ENCODE results near the gene RASGEF1C.

RASGEF1C gene

DNA sequence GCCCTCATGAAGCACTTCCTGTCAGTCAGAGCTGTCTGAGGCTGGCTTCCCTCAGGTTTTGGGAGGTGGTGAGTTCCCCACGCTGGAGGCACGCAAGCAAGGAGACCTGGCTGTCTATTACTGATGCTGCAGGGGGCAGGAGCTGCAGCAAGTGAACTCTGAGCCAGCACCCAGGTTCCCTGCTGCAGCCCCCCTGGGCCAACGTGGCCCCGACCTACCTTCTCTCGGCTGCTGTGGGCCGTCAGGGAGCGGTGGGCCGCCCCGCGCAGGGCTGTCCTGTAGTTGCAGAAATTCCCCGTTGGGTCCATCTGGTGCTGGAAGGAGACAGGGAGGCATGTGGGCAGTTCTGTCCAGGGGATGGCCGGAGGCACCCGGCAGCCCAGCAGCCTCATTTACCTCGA lies 90.6 kb downstream of the RASGEF1C start:
- no peak for DNase-seq

DNA sequence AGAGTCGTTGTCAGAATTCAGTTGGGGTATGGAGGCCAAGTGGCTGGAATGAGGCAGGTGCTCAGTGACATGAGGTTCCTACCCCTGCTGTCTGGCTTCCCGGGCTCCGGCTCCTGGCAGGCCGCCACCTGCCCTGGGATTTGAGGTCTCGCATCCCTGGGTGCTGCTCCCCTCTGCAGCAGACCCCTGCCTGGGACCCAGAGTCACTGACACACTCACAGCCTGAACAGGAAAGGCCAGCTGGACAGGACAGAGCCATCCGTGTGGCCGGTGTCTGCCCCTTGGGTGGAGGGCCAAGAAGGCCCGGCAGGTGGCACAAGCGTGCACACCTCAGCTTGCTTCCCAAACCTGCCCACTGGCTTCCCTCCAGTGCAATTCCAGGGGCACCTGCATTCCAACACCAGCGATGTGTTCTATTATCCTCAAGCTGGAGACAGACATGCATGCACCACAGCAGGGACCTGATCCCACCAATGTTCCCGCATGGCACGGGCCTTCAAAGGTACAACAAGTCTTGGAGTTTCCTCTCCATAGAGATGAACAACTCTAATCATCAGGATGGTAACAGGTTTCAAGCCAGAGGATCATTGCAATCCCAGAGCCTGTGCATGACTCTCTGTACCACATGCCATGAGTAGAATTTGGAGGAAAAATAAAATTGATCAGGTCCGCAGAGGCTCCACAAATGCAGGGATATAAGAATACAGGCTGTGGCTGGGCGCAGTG lies 91.8 kb downstream of the RASGEF1C start:
- DNase-seq: no peak

DNA sequence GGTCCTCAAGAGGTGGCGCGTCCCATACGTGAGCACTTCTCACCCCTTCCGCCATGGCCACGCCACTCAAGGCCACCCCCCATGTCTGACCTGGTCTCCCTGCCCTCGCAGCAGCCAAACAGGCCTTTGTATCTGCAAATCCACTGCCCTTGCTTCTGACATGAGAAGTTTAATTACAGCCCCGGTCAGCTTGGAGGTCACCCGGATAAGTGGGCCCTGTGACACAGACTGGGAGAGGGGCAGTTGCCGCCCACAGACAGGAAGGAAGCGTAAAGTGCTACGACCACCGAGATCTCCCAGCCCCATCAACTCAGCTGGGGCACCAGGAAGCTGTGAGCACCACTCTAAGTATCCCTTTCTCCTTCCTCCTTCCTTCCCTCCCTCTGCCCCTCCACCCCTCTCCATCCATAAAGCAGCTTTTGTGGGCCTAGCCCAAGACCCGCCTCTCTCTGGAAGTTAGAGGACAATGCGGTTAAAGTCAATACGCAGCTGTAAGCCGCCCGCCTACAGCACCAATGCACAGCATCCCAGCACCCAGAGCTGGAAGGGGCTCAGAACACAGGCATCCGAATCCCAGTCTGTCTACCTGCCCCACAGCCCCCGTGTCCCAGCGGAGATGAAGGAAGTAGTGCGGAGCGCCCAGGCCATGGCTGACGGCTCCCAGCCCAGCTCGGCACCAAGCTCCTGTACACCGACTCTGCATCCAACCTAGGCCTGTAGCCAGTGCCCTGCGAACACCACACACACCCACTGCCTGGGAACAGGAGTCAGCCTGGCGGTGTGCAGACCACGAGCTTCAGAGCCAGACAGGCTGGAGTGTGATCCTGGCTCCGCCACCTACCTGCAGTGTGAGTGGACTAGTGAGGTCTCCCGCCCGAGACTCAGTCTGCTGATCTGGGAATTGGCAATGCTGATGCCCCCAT lies 92.7 kb downstream of the RASGEF1C start:
- no peak for DNase-seq

DNA sequence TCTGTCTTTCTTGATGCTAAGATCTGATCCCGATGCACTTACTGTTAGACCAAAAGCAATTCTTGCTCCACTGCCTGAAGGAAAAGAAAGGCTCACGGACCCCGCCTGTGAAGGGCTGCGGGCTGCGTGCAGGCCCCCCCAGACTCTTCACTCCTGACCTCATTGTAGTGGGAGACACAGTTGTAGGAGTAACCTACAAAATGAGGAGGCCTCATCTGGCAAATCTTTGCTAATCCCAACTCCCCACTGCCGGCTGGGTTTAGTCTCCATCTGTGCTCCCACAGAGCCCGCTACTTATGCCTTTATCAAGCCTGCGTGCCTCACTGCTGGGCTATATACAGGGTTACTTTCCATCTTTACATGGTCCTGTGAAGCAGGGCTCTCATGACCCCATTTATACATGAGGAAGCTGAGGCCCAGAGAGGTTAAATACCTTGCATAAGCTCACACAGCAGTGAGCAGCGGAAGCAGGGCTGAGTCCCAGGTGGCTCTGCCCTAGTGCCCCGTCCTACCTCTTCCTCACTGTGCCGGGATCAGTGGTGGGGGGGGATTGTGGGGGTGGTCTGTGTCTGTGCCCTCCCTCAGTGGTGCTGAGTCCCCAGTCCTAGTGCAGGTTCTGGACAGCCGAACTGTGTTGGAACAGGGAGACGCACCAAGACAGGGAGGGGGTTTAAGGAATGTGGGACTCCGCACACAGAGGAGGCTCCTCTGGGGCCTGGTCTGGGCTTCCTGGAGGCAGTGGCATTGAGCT lies 93.5 kb downstream of the RASGEF1C start:
- DNase-seq: no peak

DNA sequence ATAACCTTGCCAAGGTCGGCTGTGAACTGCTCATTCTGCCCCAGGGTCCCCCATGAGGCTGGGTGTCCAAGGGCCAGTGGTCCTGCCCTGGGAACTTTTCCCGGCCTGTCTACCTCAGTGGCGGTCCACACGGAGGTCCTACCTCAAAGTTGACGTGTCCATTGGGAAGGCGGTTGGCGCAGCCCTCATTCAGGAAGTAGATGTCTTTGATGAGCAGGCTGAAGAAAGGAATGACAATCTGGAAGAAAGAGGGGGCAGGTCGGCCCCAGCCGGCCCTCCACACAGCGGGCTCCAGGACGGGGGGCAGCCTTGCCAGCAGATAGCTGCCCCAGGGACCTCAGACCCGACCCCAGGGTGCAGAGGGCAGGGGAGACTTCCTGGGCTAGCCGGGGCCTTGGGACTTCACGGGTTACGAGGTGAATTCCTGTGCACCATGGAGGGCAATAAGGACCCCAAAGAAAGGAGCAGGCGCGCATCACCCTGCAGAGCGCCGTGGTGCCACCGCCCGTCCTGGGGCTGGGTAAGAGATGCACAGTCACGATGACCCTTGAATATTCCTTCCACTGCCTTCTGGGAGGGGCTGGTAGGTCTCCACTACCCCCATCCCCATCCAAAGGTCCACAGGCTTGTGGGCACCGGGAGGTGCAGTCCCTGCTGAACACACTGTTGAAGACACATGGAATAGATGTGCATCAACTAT lies 94.6 kb downstream of the RASGEF1C start:
- no peak for DNase-seq

DNA sequence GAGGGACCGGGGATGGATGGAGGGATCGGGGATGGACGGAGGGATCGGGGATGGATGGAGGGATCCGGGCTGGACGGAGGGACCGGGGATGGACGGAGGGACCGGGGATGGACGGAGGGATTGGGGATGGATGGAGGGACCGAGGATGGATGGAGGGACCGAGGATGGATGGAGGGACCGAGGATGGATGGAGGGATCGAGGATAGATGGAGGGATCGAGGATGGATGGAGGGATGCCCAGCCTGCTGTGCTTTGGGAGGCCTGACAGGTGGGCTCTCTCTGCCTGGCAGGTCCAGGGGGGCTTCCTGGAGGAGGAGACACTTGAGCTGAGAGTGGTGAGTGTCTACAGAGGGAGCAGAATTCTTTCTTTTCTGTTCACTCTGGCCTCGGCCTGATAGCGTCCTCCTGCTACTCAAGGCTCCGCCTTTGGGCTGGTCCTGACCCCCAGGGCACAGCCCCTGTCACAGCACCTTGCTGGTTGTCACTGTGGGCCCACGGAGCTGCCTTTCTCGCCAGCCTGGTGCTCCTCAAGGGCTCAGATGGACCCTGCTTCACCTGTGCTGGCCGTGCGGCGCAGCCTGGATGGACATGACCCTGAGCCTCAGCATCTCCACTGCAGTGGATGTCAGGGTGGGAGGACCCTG lies 95.2 kb downstream of the RASGEF1C start:
- no peak for DNase-seq

DNA sequence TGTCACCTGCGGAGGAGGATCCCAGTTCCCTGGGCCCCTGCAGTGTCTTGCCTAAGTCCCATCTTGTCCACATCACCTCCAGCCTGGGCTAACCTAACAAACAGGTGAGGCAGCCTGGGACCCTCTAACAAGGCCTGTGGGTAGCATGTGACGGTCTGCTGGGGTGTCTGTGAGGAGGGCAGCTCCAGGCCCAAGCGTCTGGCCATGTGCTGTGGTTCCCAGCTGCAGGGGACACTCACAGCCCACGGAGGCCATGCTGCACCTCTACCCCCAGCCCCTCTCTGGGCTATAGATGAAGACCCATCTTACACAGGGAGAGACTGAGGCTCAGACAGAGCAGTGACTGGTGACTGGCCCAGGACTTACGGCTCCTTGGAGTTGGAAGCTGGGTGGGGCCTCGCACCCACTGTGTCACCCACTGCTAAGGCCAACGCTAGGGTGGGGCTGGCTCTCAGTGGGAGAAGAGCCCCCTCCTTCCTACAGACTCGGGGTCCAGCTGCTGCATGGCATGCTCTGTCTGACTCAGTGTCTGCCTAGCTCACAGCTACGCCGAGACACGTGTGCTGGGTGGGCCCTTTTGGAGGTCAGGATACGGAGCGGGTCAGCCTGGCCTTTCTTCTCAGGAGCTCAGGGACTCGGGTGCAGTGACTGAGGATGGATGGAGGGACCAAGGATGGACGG lies 96.7 kb downstream of the RASGEF1C start:
- DNase-seq: no peak

DNA sequence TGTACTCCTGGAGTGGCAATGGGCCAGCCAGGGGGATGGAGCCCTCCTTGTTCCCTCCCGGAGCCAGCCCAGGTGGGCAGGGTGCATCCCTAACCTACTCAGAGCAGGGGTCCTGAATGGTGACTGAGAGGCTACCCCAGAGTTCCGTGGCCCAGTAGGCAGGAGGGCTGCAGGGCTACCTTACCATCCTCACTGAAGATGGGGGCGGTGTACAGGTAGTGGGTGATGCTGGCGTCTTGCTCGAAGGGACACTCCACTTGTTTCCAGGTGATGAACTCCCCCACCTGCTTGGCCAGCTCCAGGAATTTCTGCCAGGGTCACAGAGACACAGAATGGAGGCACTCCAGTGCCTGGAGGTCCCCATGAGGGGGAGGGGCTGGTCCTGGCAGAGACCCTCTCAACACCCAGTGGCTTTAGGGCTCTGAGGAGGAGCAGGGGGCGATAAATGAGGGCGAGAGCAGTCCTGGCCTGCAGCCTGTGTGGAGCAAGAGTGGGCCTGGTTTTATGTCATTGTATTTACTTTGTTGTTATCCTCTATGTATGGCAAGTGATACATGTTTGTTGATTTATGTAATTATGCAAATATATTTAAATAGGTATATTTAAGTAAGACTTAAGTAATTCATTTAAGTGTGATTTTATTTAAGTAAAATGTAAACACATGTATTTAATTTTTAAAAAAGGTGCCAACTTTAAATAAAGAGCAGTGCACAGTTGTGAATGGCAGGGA lies 97.6 kb downstream of the RASGEF1C start:
- DNase-seq: no peak

DNA sequence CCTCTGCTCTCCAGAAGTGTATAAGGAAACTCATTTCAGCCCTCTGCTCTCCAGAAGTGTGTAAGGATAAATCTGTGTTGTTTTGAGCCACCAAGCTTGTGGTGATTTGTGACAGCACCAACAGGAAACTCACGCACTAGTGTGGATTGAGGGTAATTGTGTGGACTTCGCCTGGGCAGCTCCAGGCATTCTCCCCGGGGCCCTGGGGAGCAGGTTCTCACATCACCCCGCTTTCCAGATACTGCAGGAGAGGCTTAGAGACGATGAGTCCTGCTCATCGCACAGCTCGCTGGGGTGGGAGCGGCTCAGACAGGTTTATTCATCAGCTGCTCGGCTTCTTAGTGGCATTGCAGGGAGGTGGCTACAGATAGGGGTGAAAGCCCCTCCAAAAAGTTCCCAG lies 99.1 kb downstream of the RASGEF1C start:
- no peak for DNase-seq

DNA sequence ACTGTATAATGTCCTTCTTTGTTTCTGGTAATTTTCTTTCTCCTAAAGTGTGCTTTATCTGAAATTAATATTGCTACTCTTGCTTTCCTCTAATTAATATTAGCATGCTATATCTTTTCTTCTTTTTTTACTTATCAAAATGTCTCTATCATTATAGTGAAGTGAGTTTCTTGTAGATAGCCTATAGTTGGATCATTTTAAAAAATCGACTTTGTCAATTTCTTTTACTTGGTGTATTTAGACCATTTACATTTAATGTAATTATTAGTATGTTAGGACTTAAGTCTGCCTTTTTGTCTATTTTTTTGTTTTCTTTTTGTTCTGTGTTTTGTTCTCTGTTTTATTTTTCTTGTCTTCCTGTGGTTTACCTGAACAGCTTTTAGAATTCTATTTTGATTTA lies 102.0 kb downstream of the RASGEF1C start:
- no peak for DNase-seq

DNA sequence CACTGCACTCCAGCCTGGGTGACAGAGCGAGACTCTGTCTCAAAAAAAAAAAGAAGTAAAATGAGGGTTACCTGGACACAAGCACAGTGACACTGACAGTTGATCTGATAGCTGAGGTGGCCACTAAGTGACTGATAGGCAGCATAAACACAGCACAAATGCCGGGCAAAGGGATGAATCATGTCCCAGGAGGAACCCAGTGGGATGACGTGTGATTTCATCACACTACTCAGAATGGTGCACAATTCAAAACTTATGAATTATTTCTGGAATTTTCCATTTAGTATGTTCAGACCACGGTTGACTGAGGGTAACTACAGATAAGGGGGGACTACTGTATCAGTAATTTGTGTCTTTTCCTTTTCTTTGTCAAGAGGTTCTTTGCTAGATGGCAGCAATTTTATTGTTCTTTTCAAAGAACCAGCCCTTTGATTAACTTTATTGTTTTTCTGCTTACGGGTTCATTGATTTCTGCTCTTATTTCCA lies 103.1 kb downstream of the RASGEF1C start:
- no peak for DNase-seq

DNA sequence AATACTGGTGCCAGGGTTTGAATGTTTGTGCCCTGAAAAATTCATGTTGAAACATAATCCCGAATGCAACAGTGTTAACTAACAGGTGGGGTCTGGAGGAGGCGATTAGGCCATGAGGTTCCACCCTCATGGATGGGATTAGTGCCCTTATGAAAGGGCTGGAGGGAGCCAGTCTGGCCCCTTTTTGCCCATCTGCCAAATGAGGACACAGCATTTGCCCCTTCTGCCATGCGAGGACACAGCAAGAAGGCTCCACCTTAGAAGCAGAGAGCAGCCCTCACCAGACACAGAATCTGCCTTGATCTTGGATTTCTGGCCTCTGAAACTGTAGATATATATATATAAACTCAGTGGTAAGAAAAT lies 104.9 kb downstream of the RASGEF1C start:
- no peak for DNase-seq

DNA sequence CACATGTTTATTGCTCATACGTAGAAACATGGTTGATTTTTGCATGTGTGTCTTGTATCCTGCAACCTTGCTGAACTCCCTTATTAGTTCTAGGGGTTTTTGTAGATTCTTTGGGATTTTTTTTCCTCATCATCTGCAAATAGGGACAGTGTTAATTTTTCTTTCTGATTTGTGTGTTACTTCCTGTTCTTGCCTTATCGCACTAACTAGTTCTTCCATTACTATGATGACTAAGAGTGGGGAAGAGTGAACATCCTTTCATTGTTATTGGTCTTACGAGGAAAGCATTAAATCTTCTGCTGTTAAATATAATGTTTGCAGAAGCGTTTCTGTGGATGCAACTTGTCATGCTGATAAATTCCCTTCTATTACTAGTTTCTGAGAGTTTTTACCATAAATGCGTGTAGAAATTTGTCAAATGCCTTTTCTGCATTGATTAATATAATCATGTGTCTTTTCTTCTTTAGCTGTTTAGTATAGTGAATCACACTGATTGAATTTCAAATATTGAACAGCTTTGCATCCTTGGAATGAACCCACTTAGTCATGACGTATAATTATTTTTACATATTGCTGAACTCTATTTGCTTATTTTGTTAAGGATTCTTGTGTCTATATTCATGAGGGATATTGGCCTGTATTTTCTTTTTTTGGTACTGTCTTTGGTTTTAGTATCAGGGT lies 105.4 kb downstream of the RASGEF1C start:
- no peak for DNase-seq

DNA sequence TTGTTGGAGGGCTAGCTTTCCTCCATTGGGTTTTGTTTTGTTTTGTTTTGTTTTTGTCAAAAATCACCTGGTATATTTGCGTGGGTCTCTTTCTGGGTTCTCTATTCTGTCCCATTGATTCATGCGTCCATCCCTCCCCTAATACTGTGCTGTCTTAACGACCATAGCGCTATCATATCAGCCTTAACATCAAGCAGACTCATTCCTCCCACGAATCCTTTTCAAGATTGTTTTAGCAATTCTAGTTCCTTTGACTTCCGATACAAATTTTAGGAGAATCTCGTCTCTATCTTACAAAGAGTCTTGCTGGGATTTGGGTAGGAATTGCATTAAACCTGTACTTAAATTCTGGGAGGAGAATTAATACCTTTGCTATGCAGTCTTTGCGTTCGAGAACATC lies 106.4 kb downstream of the RASGEF1C start:
- no peak for DNase-seq

DNA sequence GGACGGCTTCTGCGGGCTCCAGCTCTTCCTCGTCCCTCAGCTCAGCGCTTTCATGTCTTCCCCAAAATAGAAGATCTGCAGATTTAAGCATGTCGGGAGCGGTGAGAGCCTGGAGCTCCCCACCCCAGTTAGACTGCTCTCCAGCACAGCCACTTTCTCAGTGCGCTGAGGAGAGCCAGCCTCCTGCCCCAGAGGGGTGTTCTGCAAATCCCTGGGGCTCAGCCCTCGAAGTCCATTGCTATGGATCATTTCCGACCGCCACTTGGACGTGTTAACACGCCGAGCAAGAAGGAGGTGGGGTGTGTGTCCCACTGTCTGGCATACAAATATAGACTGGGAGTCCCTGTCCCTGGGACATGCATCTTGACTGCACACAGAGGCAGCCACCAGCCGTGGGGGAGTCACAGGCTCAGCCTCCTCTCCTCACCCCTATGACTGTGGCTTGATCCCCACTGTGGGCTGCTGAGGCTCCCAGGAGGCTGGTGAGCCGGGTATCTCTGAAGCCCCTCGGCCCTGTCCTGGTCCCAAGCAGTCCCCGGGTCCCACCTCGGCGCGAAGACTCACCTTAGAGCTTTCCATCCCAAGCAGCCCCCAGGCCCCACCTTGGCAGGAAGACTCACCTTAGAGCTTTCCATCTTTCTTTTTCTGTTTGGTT lies 107.4 kb downstream of the RASGEF1C start:
- no peak for DNase-seq

DNA sequence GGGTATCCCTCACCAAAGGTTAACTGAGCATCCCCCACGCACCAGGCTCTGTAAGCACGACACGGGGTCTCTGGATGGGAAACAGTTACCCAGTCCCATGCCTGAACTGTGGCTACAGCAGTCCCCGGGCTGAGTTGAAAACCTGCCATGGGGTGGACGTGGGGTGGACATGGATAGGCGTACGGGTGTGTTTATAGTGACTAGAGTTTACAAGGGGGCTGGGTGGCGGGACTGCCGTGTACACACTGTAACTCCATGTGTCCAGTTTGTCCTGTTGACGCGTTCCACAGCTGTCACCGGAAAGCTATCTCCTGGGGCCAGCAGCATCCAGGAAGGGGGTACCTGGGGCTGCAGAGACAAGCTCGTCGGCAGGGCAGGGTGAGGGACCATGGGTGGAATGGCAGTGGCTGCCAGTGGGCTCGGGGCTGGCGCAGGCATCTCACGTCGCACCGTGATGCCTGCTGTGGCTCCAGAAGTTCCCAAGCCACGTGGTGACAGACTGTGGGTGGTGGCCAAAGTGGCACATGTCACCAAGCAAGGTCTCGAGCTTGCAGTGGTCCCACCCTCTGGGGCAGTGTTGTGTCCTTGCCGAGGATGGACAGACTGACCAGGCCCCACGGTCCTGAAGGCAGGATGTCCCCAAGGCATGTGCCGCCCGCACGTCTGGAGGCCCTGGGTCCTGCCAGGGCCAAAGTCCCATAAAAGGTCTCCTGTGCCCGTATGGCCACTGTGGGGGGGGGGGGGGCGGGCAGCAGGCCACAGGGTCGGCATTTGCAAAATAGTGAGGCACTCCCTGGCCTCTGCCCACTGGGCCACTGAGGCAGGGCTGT lies 108.2 kb downstream of the RASGEF1C start:
- DNase-seq: no peak

DNA sequence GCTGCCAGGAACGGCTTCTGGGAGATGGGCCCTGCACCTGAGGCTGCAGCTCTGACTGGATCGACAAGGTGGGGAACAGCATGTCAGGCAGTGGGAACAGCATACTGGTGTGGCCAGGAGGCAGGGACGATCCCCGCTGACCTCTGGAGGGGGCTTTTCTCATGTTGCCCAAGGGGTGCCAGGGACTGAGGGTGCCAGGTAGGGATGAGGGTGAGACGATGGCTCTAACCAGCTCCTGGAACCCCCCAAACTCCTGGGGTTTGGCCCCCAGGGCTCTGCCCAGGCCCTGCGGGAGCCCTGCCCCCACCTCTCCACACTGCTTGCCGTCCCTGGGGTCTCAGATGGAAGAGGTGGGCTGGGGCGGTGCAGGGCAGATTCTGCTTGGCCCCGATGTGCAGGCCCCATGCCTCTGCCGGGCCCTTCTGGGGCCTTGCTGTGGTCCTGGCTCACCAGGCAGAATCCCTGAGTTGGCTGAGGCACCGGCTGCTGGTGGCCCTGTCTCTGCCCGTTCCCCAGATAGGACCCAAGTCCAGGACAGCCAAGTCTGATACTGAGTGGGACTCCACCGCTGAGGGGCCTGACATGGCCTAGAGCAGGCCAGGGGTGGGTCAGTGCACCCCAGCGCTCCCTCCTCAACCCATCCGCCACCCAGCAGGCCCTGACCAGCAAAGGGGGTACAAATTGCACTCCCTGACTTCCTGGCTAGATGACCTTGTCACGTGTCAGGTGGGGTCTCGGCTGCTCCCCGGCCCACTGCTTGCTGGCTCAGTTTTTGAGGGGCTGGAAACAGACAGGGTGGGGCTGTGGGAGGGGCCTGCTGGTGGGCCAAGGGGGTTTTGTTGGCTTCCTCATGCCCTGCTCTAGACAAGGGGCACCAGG lies 109.0 kb downstream of the RASGEF1C start:
- no peak for DNase-seq

All from NCI-H1105 treated with DMSO at 0.1 percent for 48 hours (cell line).